GM06990 (cell line): ENCODE results near the gene PEX5L.

Experiments used
- DNase-seq: peaks from one replicate; pipeline ENCODE4 v3.0.0-alpha.2; 2011; ENCODE audit not compliant: insufficient read length; ENCODE audit errors: extremely low read depth
- H3K27me3 ChIP-seq: replicated peaks from 2 replicates; pipeline ENCODE4 v1.6.0; 2011; ENCODE audit warnings: low read length; ENCODE audit not compliant: control insufficient read depth, insufficient read depth
- H3K36me3 ChIP-seq: 2 replicates; pipeline ENCODE4 v1.5.1; 2011; ENCODE audit warnings: low read length; ENCODE audit not compliant: control insufficient read depth, insufficient read depth
- H3K4me3 ChIP-seq: replicated peaks from 2 replicates; pipeline ENCODE4 v1.5.1; 2011; ENCODE audit warnings: low read depth, mild to moderate bottlenecking, control low read depth, low read length
- TF ChIP-seq, protein P1 (sequence below): IDR thresholded peaks from 2 replicates; pipeline ENCODE4 v1.5.1; 2011; ENCODE audit warnings: low read length, control low read depth, mild to moderate bottlenecking, inconsistent platforms; ENCODE audit not compliant: insufficient read depth, poor library complexity, severe bottlenecking

The PEX5L gene

DNA sequence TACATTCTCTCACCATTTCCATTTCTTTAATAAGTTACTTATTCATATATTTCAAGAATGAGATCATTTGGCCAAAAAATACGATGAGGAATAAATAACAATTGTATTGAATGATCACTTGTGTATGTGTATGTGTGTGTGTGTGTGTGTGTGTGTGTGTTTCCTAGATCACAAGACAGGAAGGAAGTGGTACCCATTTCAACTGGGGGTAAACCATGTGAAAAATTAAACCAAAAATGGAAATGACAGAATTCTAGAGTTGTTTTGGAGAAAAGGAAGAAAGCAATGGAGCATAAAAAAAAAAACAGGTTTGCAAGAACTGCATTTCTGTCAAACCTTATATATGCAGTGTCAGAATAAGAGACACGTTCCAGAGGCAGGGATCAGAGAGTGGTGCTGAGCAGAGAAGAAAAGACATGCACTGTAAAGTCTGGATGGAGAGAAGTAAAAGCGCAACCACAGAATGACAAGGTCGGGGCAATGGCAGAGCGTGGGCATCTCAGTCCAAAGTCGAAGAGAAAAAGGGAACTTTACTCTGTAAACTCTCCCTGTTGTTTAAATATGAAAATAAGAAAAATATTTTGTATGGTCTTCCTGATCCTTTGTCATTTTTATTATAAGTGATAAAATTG is 75.5 kb downstream of the PEX5L start:
- TF ChIP-seq, protein P1, sequence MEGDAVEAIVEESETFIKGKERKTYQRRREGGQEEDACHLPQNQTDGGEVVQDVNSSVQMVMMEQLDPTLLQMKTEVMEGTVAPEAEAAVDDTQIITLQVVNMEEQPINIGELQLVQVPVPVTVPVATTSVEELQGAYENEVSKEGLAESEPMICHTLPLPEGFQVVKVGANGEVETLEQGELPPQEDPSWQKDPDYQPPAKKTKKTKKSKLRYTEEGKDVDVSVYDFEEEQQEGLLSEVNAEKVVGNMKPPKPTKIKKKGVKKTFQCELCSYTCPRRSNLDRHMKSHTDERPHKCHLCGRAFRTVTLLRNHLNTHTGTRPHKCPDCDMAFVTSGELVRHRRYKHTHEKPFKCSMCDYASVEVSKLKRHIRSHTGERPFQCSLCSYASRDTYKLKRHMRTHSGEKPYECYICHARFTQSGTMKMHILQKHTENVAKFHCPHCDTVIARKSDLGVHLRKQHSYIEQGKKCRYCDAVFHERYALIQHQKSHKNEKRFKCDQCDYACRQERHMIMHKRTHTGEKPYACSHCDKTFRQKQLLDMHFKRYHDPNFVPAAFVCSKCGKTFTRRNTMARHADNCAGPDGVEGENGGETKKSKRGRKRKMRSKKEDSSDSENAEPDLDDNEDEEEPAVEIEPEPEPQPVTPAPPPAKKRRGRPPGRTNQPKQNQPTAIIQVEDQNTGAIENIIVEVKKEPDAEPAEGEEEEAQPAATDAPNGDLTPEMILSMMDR, result no peak
- Histone ChIP-seq H3K27me3 (no peaks in the 10 kb centered on the region), H3K36me3 (no peaks in the 10 kb centered on the region), H3K4me3 (no peak overlapping the region; the same call in 1 of the 2 replicates)
- DNase-seq, result no peak

DNA sequence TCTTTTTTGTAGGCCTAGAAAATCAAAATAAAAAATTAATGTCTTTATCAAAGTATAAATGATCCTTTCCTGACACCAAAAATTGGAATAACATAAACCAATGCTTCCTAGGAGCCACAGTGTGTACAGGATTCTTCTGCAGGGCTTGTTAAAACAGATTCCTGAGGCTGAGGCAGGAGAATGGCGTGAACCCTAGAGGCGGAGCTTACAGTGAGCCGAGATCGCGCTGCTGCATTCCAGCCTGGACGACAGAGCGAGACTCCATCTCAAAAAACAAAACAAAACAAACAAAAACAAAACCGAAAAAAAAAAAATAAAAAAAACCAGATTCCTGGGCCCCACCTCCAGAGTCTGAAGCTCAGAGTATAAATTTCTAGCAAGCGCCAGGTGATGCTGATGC is 78.0 kb downstream of the PEX5L start:
- no peaks in the 10 kb centered on the region for H3K27me3 ChIP-seq
- H3K36me3 ChIP-seq, result no peaks in the 10 kb centered on the region
- DNase-seq, result no peak
- H3K4me3 ChIP-seq, result no peak overlapping the region
- TF ChIP-seq, protein P1, result no peak

DNA sequence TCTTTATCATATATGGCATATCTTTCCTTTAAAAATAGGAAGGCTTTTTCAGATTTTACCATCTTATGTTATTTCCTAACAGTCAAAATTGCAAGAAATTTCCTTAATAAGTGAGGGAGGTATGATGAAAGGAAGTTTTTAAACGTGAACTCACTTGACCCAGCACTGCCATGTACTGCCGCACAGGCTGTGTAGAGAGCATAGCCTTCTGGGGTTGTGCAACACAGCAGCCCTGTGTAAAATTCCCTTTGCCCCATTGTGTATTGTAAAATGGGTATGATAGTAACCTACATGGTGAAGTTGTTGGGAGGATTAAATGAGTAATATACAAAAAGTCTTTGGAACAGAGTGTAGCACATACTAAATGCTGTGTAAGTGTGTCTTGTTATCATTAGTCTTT is 78.6 kb downstream of the PEX5L start:
- TF ChIP-seq, protein P1, result no peak
- H3K4me3 ChIP-seq, result no peak overlapping the region
- H3K36me3 ChIP-seq, result no peaks in the 10 kb centered on the region
- no peaks in the 10 kb centered on the region for H3K27me3 ChIP-seq
- DNase-seq, result no peak

DNA sequence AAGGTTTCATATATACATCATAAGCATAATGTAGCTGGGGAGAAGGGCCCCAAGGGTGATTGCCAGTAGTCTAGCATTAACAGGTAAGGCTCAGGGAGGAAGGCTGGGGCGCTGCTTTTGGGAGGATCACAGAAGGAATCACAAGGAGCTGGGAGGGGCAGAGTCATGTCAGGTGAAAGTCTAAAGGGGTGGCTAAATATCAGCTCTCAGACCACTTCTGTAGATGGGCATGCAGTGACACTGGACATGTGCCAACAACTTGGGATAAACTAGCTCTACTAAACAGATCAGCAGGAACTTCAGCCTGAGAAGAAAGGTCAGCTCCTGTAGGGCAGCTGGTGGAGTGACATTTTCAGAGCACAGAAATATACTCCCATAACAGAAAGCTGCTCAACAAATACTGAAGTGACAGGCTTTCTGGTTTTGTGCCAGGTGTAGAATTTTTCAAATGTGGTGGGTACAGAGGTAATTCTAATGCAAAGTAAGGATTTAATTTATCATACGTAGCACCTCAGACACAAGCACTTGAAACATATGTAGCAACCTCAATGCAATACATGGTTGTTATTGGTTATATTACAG is 79.4 kb downstream of the PEX5L start:
- no peak for DNase-seq
- H3K4me3 ChIP-seq, result no peak overlapping the region
- H3K36me3 ChIP-seq, result no peaks in the 10 kb centered on the region
- H3K27me3 ChIP-seq, result no peaks in the 10 kb centered on the region
- TF ChIP-seq, protein P1, result no peak

DNA sequence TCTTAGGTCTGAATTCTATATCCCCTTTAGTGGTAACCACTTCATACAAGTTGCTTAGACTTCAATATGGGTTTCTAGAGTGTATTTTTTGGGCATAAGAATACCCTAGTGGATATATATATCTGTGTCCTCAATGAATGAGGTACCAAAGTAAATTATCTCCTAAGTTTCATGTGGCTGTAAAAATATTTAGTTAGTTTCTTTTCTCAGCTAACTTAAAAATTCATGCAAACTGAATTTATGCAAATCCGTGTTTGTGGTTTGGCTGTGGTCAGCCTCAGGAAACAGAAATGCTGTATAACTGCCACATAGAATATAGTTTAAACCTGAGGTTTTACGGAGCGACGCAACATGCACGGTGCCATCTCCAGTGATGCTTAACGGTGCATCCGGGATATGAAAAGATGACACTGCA is 80.3 kb downstream of the PEX5L start:
- no peaks in the 10 kb centered on the region for H3K36me3 ChIP-seq
- no peaks in the 10 kb centered on the region for H3K27me3 ChIP-seq
- H3K4me3 ChIP-seq, result no peak overlapping the region
- TF ChIP-seq, protein P1, result no peak
- peak; percentile 67 for DNase-seq

DNA sequence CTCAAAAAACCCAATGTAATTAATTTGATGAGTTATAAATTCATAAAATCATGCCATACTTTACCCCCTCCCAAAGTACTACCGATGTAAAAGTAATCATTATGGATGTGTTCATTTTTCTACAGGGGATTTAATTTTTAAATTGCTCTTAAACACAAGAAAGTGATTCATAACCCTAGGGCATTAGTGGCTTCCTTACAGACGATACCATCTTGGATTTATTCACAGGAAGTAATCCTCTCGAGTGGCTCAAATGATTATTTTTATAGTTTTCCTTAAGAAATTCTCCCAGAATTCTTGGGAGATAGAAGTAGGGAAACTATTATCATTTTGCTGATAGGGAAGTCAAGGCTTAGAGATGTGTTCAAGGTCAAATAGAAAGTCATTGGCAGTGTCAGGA is 80.9 kb downstream of the PEX5L start:
- no peak overlapping the region for H3K4me3 ChIP-seq
- no peak for DNase-seq
- H3K36me3 ChIP-seq, result no peaks in the 10 kb centered on the region
- TF ChIP-seq, protein P1, result no peak
- H3K27me3 ChIP-seq, result no peaks in the 10 kb centered on the region
